HT1080 (cell line): ENCODE results near the gene PCID2. TPM values are rescaled to one million over a fixed set of nuclear protein-coding genes. Genes with fewer than 3 reads are reported as not detected.
"Not testable (repeated sequence)": the region's sequence is repeated elsewhere in the genome, so short reads cannot be mapped to it uniquely, and the experiment has no call there.

Experiments
- DNase-seq: peaks from one replicate; pipeline ENCODE4 v3.0.0-alpha.2; 2015; ENCODE audit warnings: low read depth
- polyA plus RNA-seq, 2 experiments: library from polyadenylated mRNA; depleted of rRNA; stranded (reverse); fragments of >200 nt; gene quantifications; 2 replicates each; pipeline ENCODE4 v1.2.3, GENCODE V29; 2015
- total RNA-seq: library from RNA; depleted of rRNA; stranded (reverse); fragments of >200 nt; shearing (Covaris generic); gene quantifications from 2 replicates; pipeline ENCODE4 v1.2.3, GENCODE V29; 2014; rRNA removed

Gene PCID2
- total RNA-seq, result 113 and 114 TPM in 2 replicates
- polyA plus RNA-seq (2015; cell fraction: cytosol; rRNA removed), result 94.3 and 110 TPM in 2 replicates
- polyA plus RNA-seq (2015; cell fraction: nucleus; rRNA removed), result 173 and 187 TPM in 2 replicates

GRCh38 chr13:113208421-113209335 is at the start of gene PCID2:
PCID2 (minus strand) TSS chr13:113208669; CDS start chr13:113208634, 35 bp downstream.
- DNase-seq, result peak; percentile 87

GRCh38 chr13:113257908-113258307 is 49.4 kb upstream of the PCID2 start:
- not testable (repeated sequence) for DNase-seq

- no peak for DNase-seq
Observed at GRCh38 chr13:113252516-113253095, 44.1 kb upstream of the PCID2 start.

GRCh38 chr13:113245849-113246796 is 37.7 kb upstream of the PCID2 start:
- DNase-seq, result no peak

GRCh38 chr13:113243847-113244246 is 35.4 kb upstream of the PCID2 start:
- DNase-seq, result no peak

- not testable (repeated sequence) for DNase-seq
Observed at GRCh38 chr13:113241623-113242022, 33.2 kb upstream of the PCID2 start.

- no peak for DNase-seq
Observed at GRCh38 chr13:113239986-113240385, 31.5 kb upstream of the PCID2 start.

GRCh38 chr13:113239357-113239756 is 30.9 kb upstream of the PCID2 start:
- no peak for DNase-seq

- no peak for DNase-seq
Observed at GRCh38 chr13:113238536-113238935, 30.1 kb upstream of the PCID2 start.

- DNase-seq, result no peak
Observed at GRCh38 chr13:113233101-113233500, 24.6 kb upstream of the PCID2 start.

- no peak for DNase-seq
Observed at GRCh38 chr13:113232208-113233003, 23.9 kb upstream of the PCID2 start.

- no peak for DNase-seq
Observed at GRCh38 chr13:113231306-113232207, 23.1 kb upstream of the PCID2 start.

GRCh38 chr13:113229791-113230190 is 21.3 kb upstream of the PCID2 start:
- DNase-seq, result no peak

GRCh38 chr13:113229161-113229560 is 20.7 kb upstream of the PCID2 start:
- no peak for DNase-seq

- no peak for DNase-seq
Observed at GRCh38 chr13:113226873-113227450, 18.5 kb upstream of the PCID2 start.

- DNase-seq, result no peak
Observed at GRCh38 chr13:113225515-113225914, 17.0 kb upstream of the PCID2 start.

GRCh38 chr13:113224486-113224885 is 16.0 kb upstream of the PCID2 start:
- DNase-seq, result no peak

GRCh38 chr13:113223070-113223469 is 14.6 kb upstream of the PCID2 start:
- DNase-seq, result no peak

- DNase-seq, result peak; percentile 11
Observed at GRCh38 chr13:113220877-113221276, 12.4 kb upstream of the PCID2 start.
